ENCODE measurements around the gene IDH3B. TPM values are rescaled to one million over a fixed set of nuclear protein-coding genes. Genes with fewer than 3 reads are reported as not detected.
A peak's percentile ranks its signal among the peaks of the same experiment; 100 is the strongest.

Gene IDH3B
- total and polyA plus RNA-seq, 2 of the 13 experiments (the other 11 are each of a cell fraction or from before 2014, with no cell fraction given): 215 to 254 TPM

- TF ChIP-seq, protein P1, sequence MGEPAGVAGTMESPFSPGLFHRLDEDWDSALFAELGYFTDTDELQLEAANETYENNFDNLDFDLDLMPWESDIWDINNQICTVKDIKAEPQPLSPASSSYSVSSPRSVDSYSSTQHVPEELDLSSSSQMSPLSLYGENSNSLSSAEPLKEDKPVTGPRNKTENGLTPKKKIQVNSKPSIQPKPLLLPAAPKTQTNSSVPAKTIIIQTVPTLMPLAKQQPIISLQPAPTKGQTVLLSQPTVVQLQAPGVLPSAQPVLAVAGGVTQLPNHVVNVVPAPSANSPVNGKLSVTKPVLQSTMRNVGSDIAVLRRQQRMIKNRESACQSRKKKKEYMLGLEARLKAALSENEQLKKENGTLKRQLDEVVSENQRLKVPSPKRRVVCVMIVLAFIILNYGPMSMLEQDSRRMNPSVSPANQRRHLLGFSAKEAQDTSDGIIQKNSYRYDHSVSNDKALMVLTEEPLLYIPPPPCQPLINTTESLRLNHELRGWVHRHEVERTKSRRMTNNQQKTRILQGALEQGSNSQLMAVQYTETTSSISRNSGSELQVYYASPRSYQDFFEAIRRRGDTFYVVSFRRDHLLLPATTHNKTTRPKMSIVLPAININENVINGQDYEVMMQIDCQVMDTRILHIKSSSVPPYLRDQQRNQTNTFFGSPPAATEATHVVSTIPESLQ (CRISPR knock-in tag; conservative IDR thresholded peaks at IDR 0.05): 0 out of 2 replicates have a peak, but pooled peaks have one; percentile 52
- no peak for TF ChIP-seq CEBPZ (IDR thresholded peaks at IDR 0.05; ENCODE audit: low read length)
- TF ChIP-seq, protein P2, sequence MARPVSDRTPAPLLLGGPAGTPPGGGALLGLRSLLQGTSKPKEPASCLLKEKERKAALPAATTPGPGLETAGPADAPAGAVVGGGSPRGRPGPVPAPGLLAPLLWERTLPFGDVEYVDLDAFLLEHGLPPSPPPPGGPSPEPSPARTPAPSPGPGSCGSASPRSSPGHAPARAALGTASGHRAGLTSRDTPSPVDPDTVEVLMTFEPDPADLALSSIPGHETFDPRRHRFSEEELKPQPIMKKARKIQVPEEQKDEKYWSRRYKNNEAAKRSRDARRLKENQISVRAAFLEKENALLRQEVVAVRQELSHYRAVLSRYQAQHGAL (CRISPR knock-in tag; IDR thresholded peaks at IDR 0.05; ENCODE audit: not compliant biosample characterization): peak; percentile 75
- peak; percentile 86; the same call in 1 of the 2 replicates for TF ChIP-seq MYC (CRISPR knock-in tag; IDR thresholded peaks at IDR 0.05; ENCODE audit: borderline replicate concordance)
- peak in 1 of 2 experiments; percentile 82; a peak in 2 of 4 replicates for TF ChIP-seq REST (IDR thresholded peaks at IDR 0.05; ENCODE audit: borderline replicate concordance in 1 of 2, low read depth in 1 of 2, low read length in 2 of 2)
- TF ChIP-seq MTF2 (CRISPR knock-in tag; IDR thresholded peaks at IDR 0.05; ENCODE audit: borderline replicate concordance): no peak
- no peak for TF ChIP-seq STAG1 (CRISPR knock-in tag; IDR thresholded peaks at IDR 0.05)
- TF ChIP-seq ZNF296 (CRISPR knock-in tag; conservative IDR thresholded peaks at IDR 0.05): 0 out of 2 replicates have a peak, but pooled peaks have one; percentile 41
- peak; percentile 97 for TF ChIP-seq IKZF4 (CRISPR knock-in tag; IDR thresholded peaks at IDR 0.05; ENCODE audit: borderline replicate concordance, low read depth, not compliant biosample characterization)
- peak; percentile 31; the same call in 1 of the 2 replicates for TF ChIP-seq BRCA1 (CRISPR knock-in tag; IDR thresholded peaks at IDR 0.05)
- peak; percentile 6 for TF ChIP-seq ZNF354B (CRISPR knock-in tag; IDR thresholded peaks at IDR 0.05)
- TF ChIP-seq HOXA7 (CRISPR knock-in tag; IDR thresholded peaks at IDR 0.05): no peak
- TF ChIP-seq CCAR2 (optimal IDR thresholded peaks at IDR 0.05; ENCODE audit: low read depth, low read length): peak; percentile 44
- no peak for TF ChIP-seq ZNF282 (IDR thresholded peaks at IDR 0.05; ENCODE audit: partially characterized antibody)
- TF ChIP-seq ZBTB7B (CRISPR knock-in tag; IDR thresholded peaks at IDR 0.05): peak; percentile 79; the same call in 1 of the 2 replicates
- peak; percentile 98 for TF ChIP-seq ZNF430 (CRISPR knock-in tag; IDR thresholded peaks at IDR 0.05)
- peak; percentile 75; the same call in 1 of the 2 replicates for TF ChIP-seq ZNF670 (CRISPR knock-in tag; IDR thresholded peaks at IDR 0.05; ENCODE audit: borderline replicate concordance)
- peak; percentile 57 for TF ChIP-seq RBM22 (optimal IDR thresholded peaks at IDR 0.05; ENCODE audit: low read length)
These were observed at the start of gene IDH3B (continued) for GRCh38 chr20:2663887-2664719.

Data from HepG2 (cell line).